ENCODE results near the gene STK35.

The STK35 gene

DNA sequence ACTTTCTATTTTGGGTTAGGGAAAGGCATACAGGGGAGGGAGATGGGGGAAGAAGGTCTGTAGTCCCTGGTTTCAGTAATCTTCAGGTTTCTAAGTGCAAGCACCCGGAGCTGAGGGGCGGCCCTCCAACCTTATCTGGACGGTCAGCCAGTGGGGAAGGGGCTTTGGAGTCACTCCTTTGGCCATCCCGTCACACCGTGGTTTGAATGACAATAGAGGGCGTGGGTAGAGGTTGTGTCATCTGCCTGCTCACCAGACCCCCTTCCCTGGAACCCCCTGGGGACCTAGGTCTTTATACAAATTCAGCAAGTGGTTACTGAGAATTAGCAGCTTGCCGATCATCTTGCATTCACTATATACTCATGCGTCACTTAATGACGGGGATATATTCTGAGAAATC lies 29.1 kb downstream of the STK35 start:
- Histone ChIP-seq H3K27ac (peak overlapping the region in 4 of 21 experiments; percentile 12 to 83 (median 14)), H3K4me3 (no peak overlapping the region)

DNA sequence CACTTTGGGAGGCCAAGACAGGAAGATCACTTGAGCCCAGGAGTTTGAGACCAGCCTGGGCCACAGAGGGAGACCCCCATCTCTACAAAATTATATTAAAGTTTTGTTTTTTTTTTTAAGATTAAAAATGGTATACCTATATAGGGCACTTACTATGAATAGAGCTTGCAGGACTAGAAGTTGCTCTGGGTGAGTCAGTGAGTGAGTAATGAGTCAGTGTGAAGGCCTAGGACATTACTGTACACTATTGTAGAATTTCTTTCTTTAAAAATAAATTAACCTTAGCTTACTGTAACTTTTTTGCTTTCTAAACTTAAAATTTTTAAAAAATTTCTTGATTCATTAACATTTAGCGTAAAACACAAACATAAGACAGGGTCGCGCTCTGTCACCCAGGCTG lies 29.7 kb downstream of the STK35 start:
- peak overlapping the region in 7 of 21 experiments; percentile 32 to 83 (median 53) for H3K27ac ChIP-seq
- no peak overlapping the region for H3K4me3 ChIP-seq

DNA sequence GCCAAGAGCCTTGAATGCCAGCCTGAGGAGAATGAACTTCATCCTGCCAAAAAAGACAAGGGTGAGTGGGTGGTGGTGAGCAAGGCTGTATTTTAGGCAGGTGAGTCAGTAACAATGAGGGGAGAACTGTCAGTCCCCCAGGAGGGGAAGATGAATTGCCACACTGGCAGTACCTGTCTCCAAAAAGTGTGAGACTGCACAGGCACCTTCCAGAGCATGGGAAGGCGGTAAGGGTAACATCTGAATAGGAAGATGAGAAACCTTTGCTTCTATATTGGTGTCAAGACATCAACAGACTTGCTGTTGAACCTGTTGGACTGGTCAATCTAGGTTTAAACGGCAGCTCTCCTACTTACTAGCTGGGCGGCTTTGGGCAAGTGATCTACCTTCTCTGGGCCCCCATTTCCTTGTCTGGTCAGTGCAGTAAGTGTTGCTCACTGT lies 30.9 kb downstream of the STK35 start:
- H3K27ac ChIP-seq: peak overlapping the region in 17 of 21 experiments; percentile 22 to 83 (median 57)
- no peak overlapping the region for H3K4me3 ChIP-seq

DNA sequence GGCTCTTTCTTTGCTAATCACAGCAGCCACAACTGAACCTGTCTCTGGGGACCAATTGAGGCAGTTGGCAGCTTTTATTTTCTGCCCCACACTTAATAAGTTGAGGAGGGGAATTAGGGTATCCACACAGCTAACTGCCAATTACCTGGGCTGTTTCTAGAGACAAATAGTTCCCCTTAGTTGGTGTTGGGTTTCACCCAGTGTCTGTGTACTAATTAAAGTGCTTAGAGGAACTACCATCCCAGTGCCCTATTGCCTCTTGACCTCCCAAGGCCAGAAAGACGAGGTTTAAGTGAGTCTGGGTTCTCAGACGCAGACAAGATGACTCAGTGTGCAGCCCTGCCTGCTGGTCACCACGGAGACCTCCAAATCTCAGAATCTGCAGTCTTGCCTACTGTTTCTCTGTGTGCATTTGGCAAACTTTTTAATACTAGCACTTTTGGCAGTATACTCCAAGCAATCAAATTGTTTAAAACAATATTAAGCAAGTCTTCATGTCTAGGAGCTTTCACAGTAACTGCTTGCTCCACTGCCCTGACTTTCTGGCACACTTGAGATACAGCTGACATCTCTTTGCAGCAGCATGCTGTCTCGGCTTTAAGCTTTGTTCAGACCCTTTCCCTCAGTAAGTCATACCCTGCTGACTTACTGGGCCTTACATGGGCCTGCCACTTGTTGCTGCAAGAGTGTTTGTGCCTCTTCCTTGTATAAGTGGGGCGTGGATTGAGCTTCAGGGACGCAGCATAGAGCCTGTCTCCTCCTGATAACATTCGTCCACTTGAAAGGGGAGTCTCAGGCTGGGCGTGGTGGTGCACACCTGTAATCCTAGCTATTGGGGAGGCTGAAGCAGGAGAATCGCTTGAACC lies 31.9 kb downstream of the STK35 start:
- peak overlapping the region in 17 of 21 experiments; percentile 0 to 83 (median 57) for H3K27ac ChIP-seq
- no peak overlapping the region for H3K4me3 ChIP-seq

DNA sequence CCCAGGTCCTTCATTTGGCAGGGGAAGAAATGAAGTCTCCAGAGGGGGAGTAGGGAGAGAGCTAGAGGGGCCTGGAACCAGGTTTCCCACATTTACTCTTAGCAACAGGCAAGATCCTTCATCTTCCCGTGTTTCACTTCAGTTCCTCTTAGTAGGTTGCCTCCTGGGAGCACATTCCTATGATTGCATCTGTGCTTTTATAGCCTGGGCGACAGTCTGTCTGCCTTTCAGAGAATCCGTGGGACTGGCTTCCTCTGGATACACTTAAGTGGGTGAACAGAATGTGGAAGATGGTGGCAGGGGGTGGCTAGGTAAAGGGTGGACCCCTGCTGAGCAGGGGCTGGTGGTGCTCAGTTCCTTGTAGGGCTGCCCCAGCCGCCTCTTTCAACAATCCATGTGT lies 33.4 kb downstream of the STK35 start:
- H3K4me3 ChIP-seq: no peak overlapping the region
- H3K27ac ChIP-seq: peak overlapping the region in 2 of 21 experiments; percentile 9 to 43

DNA sequence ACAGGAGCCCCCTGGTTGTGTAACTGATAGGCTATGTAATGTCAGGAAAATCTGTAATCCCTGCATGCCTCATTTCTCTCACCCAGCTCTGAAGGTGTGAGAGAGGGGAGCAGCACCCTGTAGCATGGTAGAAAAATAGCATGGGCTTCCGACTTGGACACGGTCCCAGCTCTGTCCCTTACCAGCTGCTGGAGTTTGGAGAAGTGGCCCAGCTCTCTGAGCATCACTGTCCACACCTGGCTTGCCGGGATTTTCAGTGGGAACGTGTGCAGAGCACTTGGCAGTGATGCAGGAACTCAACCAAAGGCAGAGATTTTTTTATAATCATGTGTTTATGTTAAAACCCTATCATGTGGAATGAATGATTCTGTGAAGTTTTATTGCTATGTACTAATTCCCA lies 34.6 kb downstream of the STK35 start:
- H3K4me3 ChIP-seq: no peak overlapping the region
- no peak overlapping the region for H3K27ac ChIP-seq

DNA sequence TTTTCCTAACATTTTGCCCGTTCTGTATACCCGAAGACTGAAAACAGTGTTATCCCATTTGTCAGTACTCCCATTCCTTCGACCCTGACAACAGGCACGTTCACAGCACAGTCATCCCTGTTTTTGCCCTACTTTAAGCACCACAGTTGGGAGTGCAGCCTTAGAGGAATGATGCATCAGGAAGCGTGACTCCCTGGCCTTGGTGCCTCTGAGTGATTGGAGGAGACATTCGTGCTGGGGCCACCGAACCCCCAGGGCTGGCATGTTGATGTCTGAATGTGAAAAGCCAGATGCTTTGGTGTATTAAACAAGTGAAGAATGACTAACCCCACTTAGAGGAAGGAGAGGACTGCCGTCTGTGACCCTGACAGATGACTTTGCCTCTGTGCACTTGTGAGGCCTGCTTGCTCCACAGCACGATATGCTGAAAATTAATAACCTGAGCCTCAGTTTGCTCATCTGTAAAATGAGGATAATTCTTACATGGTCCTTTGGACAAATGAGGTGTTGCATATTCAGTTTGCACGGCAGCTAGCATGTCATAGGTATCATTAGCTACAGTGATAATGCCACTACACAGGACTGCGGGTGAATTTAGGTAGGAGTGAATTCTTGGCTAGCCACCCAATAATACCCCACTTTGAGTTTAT lies 36.0 kb downstream of the STK35 start:
- peak overlapping the region in 1 of 21 experiments; percentile 29 for H3K27ac ChIP-seq
- no peak overlapping the region for H3K4me3 ChIP-seq

DNA sequence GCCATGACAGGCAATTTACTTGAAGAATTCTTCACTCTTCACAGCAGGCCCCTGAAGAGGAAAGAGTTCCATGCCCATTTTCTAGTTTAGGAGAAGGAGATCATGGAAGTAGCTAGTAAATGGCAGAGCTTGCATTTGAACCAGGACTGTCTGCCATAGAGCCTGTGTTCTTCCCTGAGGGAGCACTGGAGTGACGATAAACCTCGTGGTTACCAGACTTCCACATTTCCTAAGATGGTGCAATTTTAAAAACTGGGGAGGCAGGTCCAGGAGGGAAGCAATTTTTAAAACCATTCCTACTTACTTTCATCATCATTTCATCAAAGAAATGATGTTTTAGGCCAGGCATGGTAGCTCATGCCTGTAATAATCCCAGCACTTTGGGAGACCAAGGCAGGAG lies 36.8 kb downstream of the STK35 start:
- no peak overlapping the region for H3K27ac ChIP-seq
- H3K4me3 ChIP-seq: no peak overlapping the region

DNA sequence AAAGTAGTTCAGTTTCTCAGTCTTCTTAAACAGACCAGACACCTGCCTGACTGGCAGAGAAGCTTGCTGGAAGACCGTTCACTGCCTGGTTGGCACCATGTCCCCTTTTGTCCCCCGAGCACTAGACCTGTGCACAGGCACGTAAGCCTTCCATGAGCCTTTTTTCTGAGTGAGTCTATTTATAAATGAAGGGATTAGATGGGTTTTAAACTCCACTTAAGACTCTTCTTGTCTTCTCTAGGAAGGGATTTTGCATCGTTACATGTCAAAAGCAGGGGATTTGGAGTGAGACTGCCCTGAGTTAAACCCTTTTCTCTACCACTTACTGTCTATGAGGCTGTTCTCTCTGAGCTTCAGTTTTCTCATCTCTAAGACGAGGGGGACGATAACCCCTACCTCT lies 37.6 kb downstream of the STK35 start:
- Histone ChIP-seq H3K27ac (no peak overlapping the region), H3K4me3 (no peak overlapping the region)

DNA sequence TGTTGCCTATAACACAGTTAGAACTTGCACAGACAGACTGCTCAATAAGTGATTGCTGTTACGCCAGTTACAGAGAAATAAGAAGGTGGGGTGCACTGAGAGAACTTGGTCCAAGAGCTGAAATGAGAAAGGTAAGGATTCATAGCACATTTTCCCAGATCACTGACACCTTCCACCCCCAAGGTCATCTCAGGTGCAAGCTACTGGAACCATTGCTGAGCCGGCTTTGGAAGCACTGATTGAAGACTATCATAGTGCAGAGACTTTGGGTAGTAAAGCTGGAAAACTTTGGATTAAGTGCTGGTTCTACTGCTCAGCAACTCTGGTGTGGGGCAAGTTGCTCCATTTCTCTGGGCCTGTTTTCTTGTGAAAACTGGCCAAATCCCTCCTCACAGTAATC lies 38.1 kb downstream of the STK35 start:
- Histone ChIP-seq H3K27ac (peak overlapping the region in 1 of 21 experiments; percentile 59), H3K4me3 (no peak overlapping the region)

DNA sequence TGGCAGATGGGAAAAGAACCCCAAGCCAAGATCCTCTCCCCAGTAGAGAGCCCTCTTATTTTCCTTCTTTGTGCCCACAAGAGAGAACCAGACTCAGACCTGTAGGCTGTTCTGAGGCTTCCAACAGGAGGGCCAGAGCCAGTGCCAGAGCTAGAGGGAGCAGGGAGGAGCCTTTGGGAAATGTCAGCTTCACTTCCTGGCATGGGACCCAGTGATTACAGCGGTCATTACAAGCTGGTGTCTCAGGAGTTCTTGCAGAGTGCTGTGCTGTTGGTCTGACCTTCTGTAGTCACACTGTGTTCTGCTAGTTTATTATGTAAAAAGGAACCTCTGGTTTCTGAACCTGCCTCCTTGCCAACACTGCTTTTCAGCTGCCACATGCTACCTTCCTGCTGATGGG lies 38.9 kb downstream of the STK35 start:
- Histone ChIP-seq H3K4me3 (no peak overlapping the region), H3K27ac (peak overlapping the region in 2 of 21 experiments; percentile 20 to 59)

DNA sequence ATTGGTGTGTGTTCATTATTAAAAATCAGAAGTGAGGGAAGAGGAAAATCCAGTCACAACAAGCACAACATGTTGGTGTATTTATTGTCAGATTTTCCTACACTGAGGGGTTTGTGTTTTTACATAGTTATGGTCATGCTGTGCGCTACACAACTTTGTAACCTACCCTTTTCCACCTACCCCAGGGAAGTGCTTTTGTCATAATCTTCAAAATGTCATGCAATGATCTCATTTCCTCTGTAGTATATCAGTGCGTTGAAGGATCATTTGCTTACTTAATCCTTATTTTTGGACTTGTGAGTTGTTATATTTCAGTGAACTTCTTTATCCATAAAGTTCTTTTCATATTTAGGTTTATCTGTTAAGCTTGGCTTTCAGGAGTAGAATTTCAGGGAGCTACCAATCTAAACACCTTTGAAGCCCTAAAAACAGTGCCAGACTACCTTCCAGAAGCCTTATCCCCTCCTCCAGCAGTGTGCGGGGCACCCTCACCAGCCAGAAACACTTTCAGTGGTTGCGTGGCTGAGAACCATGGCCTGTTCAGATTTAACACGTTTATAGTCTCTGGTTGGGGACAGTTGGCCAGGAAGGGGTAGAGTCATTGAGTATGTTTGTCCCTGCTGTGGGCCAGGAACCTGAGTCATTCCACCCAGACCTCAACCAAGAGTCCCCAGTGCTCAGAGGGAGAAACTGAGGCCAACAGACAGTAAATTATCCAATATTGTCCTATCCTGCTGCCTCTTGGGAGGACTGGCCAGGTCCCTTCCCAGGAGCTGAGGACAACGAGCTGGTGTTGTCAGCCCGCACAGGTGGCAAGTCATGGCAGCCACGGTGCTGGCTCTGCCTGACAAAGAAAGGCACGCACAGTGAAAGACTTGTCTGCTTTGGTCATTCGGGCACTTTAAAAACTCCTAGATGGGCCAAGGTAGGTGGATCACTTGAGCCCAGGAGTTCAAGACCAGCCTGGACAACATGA lies 40.3 kb downstream of the STK35 start:
- H3K4me3 ChIP-seq: no peak overlapping the region
- no peak overlapping the region for H3K27ac ChIP-seq

DNA sequence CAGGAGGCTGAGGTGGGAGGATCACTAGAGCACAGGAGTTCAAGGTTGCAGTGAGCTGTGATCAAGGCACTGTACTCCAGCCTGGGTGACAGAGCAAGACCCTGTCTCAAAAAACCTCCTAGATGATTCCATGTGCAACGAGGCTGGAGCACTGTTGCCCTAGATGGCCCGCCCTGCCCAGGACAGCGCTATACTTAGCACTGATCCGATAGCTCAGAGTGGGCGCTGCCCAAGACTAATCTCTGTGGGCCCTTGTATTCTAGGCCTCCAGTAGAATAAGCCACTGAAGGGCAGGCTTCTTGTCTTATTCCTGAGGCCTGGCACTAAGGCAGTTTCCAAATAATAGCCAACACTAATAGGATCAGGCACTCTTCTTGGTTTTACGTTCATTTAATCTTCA lies 41.0 kb downstream of the STK35 start:
- Histone ChIP-seq H3K4me3 (no peak overlapping the region), H3K27ac (no peak overlapping the region)

DNA sequence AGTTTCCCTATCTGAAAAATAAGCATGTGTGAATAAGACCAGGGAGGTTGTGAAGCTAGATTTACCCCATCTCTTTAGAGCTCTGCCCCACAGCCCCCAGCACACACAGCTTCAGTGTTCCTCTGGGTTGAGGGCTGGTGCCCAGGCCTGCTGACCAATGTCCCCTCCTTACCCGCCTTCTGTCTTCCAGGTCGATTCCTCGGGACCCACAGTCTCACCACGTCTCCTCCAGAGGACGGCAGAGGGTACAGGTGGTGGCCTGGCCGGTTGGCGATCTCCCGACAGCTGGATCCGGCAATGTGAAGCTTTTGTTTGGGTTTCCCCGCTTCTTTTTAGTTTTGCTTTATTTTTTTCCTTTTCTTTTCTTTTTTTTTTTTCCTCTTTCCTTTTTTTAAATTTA lies 42.0 kb downstream of the STK35 start:
- H3K4me3 ChIP-seq: no peak overlapping the region
- no peak overlapping the region for H3K27ac ChIP-seq

DNA sequence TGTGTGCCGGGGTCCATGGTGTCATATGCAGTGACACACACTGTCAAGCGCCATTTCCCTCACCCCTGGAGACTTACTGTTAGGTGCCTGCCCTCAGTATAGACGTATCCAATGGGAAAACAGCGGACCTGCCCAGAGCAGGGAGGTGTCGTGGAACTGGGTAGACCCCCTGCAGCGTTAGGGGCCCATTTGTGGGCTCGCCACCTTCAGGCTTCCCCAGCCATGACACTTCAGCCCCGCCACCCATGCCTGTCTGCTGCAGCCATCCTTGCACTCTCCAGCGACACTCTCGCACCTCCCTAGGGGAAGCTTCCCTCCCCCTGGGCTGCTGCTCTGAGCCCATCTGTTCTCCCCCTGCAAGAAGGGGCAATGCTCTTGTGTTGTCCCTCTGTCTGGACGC lies 43.2 kb downstream of the STK35 start:
- H3K4me3 ChIP-seq: no peak overlapping the region
- no peak overlapping the region for H3K27ac ChIP-seq

DNA sequence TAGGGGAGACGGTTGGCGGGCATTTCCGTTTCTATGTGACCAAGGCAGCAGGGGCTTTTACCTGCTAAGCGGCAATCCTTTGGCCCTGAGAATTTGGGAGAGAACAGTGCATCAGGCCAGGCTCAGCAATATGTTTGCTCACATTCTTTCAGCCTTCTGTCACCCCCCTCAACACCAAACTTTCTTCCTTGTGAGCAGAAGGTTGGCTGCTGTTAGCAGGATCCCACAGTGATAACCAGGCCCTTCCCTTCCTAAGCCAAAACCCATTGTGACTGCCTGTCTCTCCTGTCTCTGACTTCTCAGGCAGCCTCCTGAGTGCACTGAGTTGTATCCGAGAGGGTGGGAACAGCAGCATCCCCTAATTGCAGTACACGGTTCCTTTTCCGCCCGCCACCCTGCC lies 43.7 kb downstream of the STK35 start:
- H3K27ac ChIP-seq: no peak overlapping the region

DNA sequence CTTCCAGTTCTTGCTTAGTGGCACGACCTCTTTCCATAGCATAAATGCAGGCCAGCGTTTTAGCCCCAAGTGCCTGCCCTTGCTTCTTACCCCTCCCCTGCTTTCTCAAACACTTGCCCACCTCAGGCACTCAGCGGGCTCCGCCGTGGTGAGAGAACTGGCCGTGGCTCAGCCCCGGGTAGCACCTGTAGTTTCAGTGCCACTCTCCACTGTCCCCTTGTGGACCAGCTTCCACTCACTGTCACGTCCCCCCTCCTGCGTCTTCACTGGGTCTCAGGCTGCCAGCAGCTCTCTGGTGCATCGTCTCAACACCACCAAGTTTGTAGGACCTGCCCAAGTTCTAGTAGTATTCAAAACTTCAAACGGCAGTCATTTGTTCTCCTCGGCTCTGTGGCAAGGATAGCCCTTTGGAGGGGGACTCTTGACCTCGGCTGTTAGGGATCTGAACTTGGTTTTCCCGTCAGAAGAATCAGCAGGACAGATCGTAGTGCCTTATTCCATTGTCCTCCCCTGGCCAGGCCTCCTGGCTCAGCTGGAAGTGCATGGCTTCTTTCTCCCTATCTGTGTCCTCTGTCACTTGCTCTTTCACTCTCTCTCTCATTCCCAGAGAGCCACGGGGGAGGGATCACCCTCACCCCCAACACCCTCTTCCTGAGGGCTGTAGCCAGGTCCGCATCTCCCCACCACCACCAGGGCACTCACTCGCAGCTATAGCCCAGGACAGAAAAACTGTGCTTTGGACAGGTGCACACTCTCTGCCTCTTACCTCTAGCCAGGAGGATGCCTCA lies 44.6 kb downstream of the STK35 start:
- Histone ChIP-seq H3K27ac (no peak overlapping the region), H3K4me3 (no peak overlapping the region)

More for the DNA sequence above, 43.7 kb downstream of the STK35 start:
- H3K4me3 ChIP-seq: no peak overlapping the region

DNA sequence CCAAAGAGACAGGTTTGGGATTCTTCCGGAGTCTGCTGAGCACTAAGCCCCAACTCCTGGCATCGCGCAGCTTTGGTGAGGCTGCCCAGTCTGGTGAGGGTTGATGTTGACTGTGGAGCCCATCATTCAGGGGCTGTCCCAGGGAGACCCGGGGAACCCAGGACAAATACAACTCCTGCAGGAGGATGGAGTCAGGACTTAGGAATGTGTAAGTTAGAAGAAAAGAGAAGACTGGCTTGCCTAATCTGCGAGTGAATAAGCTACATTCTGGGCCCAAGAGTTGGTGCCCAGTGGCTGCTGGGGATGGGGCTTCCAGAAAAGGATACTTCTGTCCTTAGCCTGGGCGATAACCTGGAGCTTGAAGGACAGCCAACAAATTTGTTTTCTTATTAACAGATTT lies 47.9 kb downstream of the STK35 start:
- Histone ChIP-seq H3K4me3 (no peak overlapping the region), H3K27ac (no peak overlapping the region)

DNA sequence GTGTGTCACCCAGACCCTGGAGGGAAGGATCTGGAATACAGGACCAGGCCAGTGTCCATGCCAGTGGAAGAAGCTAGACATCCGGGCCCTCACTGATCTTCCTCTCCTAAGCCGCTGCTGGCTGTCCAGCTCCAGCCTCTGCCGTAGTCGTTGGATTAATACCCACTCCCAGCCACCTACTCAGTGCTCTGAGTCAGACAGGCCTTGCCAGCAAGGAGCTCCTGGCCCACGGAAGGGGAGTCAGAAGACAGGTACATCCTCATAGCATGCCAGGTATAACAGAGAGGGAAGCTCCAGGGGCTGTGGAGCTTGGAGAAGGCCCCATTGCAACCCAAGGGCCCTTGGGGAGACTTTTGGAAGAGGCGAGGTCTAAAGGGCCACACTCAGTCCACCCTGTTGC lies 49.0 kb downstream of the STK35 start:
- no peak overlapping the region for H3K4me3 ChIP-seq
- peak overlapping the region in 4 of 21 experiments; percentile 6 to 54 (median 42) for H3K27ac ChIP-seq
